Measurements from ENCODE around the gene ADAM33. TPM values are rescaled to one million over a fixed set of nuclear protein-coding genes. Genes with fewer than 3 reads are reported as not detected.

ADAM33 gene
- polyA plus RNA-seq, 1 experiment, result 16.3 TPM

- no peaks in the 10 kb centered on the region; the same call in 1 of the 2 replicates for H3K9me3 ChIP-seq (ENCODE audit: control insufficient read depth, insufficient read depth, low read length)
- no peaks in the 10 kb centered on the region for H3K27me3 ChIP-seq (ENCODE audit: control insufficient read depth, insufficient read depth, low read length)
- DNase-seq (ENCODE audit: low read depth, low spot score), result no peak
- POLR2A ChIA-PET, result interaction anchor here (1.1 to 2.3 kb wide), 3 partner anchors 30 to 127 kb away, joined by 3 to 10 read pairs (median 4); partner anchors contain the start of gene ADISSP
- CTCF ChIA-PET, result interaction anchor here (0.5 to 1.9 kb wide), 6 partner anchors 29 to 128 kb away, joined by 3 to 12 read pairs (median 4); no protein-coding TSS in a partner anchor
- TF ChIP-seq, protein P1, sequence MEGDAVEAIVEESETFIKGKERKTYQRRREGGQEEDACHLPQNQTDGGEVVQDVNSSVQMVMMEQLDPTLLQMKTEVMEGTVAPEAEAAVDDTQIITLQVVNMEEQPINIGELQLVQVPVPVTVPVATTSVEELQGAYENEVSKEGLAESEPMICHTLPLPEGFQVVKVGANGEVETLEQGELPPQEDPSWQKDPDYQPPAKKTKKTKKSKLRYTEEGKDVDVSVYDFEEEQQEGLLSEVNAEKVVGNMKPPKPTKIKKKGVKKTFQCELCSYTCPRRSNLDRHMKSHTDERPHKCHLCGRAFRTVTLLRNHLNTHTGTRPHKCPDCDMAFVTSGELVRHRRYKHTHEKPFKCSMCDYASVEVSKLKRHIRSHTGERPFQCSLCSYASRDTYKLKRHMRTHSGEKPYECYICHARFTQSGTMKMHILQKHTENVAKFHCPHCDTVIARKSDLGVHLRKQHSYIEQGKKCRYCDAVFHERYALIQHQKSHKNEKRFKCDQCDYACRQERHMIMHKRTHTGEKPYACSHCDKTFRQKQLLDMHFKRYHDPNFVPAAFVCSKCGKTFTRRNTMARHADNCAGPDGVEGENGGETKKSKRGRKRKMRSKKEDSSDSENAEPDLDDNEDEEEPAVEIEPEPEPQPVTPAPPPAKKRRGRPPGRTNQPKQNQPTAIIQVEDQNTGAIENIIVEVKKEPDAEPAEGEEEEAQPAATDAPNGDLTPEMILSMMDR (IDR thresholded peaks at IDR 0.05; ENCODE audit: low read depth, low read length), result no peak
- peak overlapping the region; percentile 57 for H3K27ac ChIP-seq (ENCODE audit: low read depth, low read length)
- H3K4me3 ChIP-seq (ENCODE audit: low read depth, low read length), result peak overlapping the region; percentile 70
Measured at GRCh38 chr20:3680701-3681351, 984 bp downstream of the ADAM33 start.

GRCh38 chr20:3679749-3680700 is 1.8 kb downstream of the ADAM33 start:
- DNase-seq (ENCODE audit: low read depth, low spot score), result peak; percentile 27
- peak overlapping the region; percentile 57 for H3K27ac ChIP-seq (ENCODE audit: low read depth, low read length)
- peak overlapping the region; percentile 70 for H3K4me3 ChIP-seq (ENCODE audit: low read depth, low read length)
- H3K27me3 ChIP-seq (ENCODE audit: control insufficient read depth, insufficient read depth, low read length), result no peaks in the 10 kb centered on the region
- TF ChIP-seq, protein P1 (IDR thresholded peaks at IDR 0.05; ENCODE audit: low read depth, low read length), result no peak
- CTCF ChIA-PET, result interaction anchor here (0.5 to 1.7 kb wide), 6 partner anchors 16 to 129 kb away, joined by 3 to 12 read pairs (median 4); no protein-coding TSS in a partner anchor
- H3K9me3 ChIP-seq (ENCODE audit: control insufficient read depth, insufficient read depth, low read length), result no peaks in the 10 kb centered on the region; the same call in 1 of the 2 replicates
- POLR2A ChIA-PET, result interaction anchor here (1.1 kb wide), 1 partner anchor 128 kb away, joined by 3 read pairs; no protein-coding TSS in a partner anchor

DNA sequence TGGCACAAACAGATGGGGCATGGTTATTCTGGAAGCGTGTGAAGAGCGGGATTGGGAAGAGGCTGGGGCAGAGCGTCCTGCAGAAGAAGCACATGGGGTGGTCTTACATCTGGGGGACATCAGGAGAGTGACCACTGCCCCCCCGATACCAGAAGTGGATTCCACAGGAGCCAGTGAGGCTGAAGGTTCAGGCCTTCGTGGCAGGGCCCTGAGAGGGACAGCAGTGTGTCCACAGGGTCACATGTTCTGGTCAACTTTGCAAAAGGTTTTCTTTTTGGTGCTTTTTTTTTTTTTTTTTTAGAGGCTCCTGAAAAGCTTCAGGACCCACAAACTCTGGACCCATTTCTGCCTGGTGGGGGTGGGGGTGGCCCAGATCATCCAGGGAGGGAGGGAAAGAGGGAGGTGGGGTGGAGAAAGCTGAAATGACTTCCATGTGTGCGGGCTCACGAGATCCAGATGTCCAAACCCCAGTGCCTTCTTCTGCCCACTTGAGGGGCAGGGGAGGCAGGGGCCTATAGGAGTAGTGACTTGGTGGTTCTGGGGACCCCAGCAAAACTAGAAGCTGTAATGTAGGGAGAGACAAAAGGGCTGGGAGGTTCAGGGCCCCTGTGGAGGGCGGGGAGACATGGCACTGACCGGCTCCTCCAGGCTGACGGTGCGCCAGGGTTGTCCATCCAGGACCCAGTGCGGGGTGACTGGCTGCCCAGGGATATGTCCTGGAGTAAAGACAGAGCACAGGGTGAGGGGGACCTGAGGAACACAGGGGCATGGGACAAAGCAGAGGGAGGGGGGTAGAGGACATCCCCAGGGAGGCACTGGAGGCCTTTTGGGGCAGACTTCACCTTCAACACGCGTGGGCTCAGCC is 2.7 kb downstream of the ADAM33 start:
- ChIA-PET CTCF (interaction anchor here (0.7 to 6.5 kb wide), 7 partner anchors 8 to 500 kb away, joined by 3 to 110 read pairs (median 4); no protein-coding TSS in a partner anchor), POLR2A (interaction anchor here (1.2 kb wide), 1 partner anchor 32 kb away, joined by 3 read pairs; no protein-coding TSS in a partner anchor)
- Histone ChIP-seq H3K27ac (ENCODE audit: low read depth, low read length) (peak overlapping the region; percentile 57), H3K27me3 (ENCODE audit: control insufficient read depth, insufficient read depth, low read length) (no peaks in the 10 kb centered on the region), H3K4me3 (ENCODE audit: low read depth, low read length) (no peak overlapping the region), H3K9me3 (ENCODE audit: control insufficient read depth, insufficient read depth, low read length) (no peaks in the 10 kb centered on the region; the same call in 1 of the 2 replicates)
- DNase-seq (ENCODE audit: low read depth, low spot score), result no peak
- TF ChIP-seq, protein P1 (IDR thresholded peaks at IDR 0.05; ENCODE audit: low read depth, low read length), result no peak

- H3K4me3 ChIP-seq (ENCODE audit: low read depth, low read length), result no peak overlapping the region
- POLR2A ChIA-PET, result interaction anchor here (1.2 kb wide), 1 partner anchor 33 kb away, joined by 3 read pairs; no protein-coding TSS in a partner anchor
- H3K27ac ChIP-seq (ENCODE audit: low read depth, low read length), result no peak overlapping the region
- no peaks in the 10 kb centered on the region; the same call in 1 of the 2 replicates for H3K9me3 ChIP-seq (ENCODE audit: control insufficient read depth, insufficient read depth, low read length)
- TF ChIP-seq, protein P1 (IDR thresholded peaks at IDR 0.05; ENCODE audit: low read depth, low read length), result no peak
- H3K27me3 ChIP-seq (ENCODE audit: control insufficient read depth, insufficient read depth, low read length), result no peaks in the 10 kb centered on the region
- CTCF ChIA-PET, result interaction anchor here (0.8 to 6.5 kb wide), 9 partner anchors 9 to 103 kb away, joined by 3 to 110 read pairs (median 8); partner anchors contain the start of gene SPEF1
- no peak for DNase-seq (ENCODE audit: low read depth, low spot score)
Measured at GRCh38 chr20:3678198-3678597, 3.6 kb downstream of the ADAM33 start.
